ENCODE measurements around the gene SCO2.

DNA sequence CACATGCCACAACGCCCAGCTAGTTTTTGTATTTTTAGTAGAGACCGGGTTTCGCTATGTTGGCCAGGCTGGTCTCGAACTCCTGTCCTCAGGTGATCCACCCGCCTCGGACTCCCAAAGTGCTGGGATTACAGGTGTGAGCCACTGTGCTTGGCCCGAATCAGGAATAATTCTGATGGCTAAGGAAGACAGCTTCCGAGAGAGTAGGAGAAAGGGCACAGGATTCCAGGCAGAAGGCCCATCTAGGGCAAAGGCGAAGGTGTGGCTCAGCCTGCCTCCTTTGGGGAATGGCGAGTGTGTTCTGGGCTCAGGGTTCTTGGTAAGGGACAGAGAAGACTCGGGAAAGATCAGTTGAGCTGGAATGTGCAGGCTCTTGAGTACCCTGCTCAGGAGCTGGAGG lies 38.9 kb upstream of the SCO2 start:
- TF ChIP-seq CTCF (IDR thresholded peaks at IDR 0.05; ENCODE audit: poor library complexity) (no peak), EZH2phosphoT487 (IDR thresholded peaks at IDR 0.05; ENCODE audit: low read depth, severe bottlenecking, unreplicated experiment) (no peak)
